A673 (cell line): ENCODE data around the gene TMEM200C. TPM values are rescaled to one million over a fixed set of nuclear protein-coding genes. Genes with fewer than 3 reads are reported as not detected.

Source experiments
- BruUV-seq: library from RNA; stranded (reverse); fragments of 400-500 nt; replicated peaks from 2 replicates; lab custom pipeline; 2021; lab: Mats Ljungman, UMichigan
- CTCF ChIA-PET: fragments of 300-600 bp; sonication (Branson Sonifier 250); formaldehyde crosslinking; loops from one replicate; lab custom pipeline; 2022; ENCODE audit warnings: antibody characterized with exemption; lab: Charles Lee
- POLR2A ChIA-PET: fragments of 300-600 bp; sonication (Branson Sonifier 250); formaldehyde crosslinking; loops from one replicate; lab custom pipeline; 2022; ENCODE audit warnings: antibody characterized with exemption; ENCODE audit not compliant: low non-redundant PET; lab: Charles Lee
- DNase-seq: peaks from one replicate; pipeline ENCODE4 v3.0.0-alpha.2; 2015; ENCODE audit warnings: low spot score
- H3K27ac ChIP-seq: fragments of 200-600 bp; sonication (generic); 2 replicates; pipeline ENCODE4 v1.5.1; 2016; ENCODE audit warnings: mixed run types, low read depth, mild to moderate bottlenecking, mixed read lengths, antibody characterized with exemption, low read length; ENCODE audit not compliant: poor library complexity, severe bottlenecking
- H3K27me3 ChIP-seq: fragments of 200-600 bp; sonication (generic); replicated peaks from 2 replicates; pipeline ENCODE4 v1.6.1; 2017; ENCODE audit warnings: mixed run types, low read depth, mild to moderate bottlenecking, mixed read lengths, antibody characterized with exemption, low read length; ENCODE audit not compliant: insufficient read depth, poor library complexity
- H3K36me3 ChIP-seq: fragments of 200-600 bp; sonication (generic); 2 replicates; pipeline ENCODE4 v1.6.1; 2016; ENCODE audit warnings: mixed run types, mild to moderate bottlenecking, mixed read lengths, antibody characterized with exemption, low read length; ENCODE audit not compliant: insufficient read depth, poor library complexity, severe bottlenecking
- H3K4me1 ChIP-seq: fragments of 200-600 bp; sonication (generic); 2 replicates; pipeline ENCODE4 v1.6.1; 2017; ENCODE audit warnings: mixed run types, mild to moderate bottlenecking, mixed read lengths, antibody characterized with exemption, low read length; ENCODE audit not compliant: insufficient read depth, poor library complexity, severe bottlenecking
- H3K4me3 ChIP-seq: fragments of 200-600 bp; sonication (generic); 2 replicates; pipeline ENCODE4 v1.5.1; 2016; ENCODE audit warnings: low read depth, mixed run types, mild to moderate bottlenecking, mixed read lengths, low read length; ENCODE audit not compliant: poor library complexity, severe bottlenecking
- H3K9me3 ChIP-seq: fragments of 200-600 bp; sonication (generic); 2 replicates; pipeline ENCODE4 v1.6.1; 2016; ENCODE audit warnings: mixed run types, low read depth, mild to moderate bottlenecking, mixed read lengths, antibody characterized with exemption, low read length; ENCODE audit not compliant: poor library complexity, severe bottlenecking
- EZH2 ChIP-seq: fragments of 200-600 bp; sonication (generic); IDR thresholded peaks from 2 replicates; pipeline ENCODE4 v1.6.1; 2017; ENCODE audit warnings: borderline replicate concordance, low read depth, mild to moderate bottlenecking, mixed read lengths, antibody characterized with exemption, low read length; ENCODE audit not compliant: poor library complexity, severe bottlenecking
- intact Hi-C: fragments of 100-400 bp; cut with micrococcal nuclease; formaldehyde crosslinking; loops from one replicate; pipeline ENCODE4 v1.10.0; 2022; ENCODE audit not compliant: unreplicated experiment
- total RNA-seq: library from RNA; stranded (reverse); gene quantifications from 2 replicates; pipeline ENCODE4 v1.2.3, GENCODE V29; 2021
- TF ChIP-seq, protein P1 (sequence below): fragments of 300-800, 200-600 bp; sonication (generic); conservative IDR thresholded peaks from 2 replicates; pipeline ENCODE4 v1.5.1; 2017; ENCODE audit warnings: low read depth, mild to moderate bottlenecking, antibody characterized with exemption, low read length, moderate library complexity, mixed read lengths

Gene TMEM200C
- total RNA-seq, 1 experiment from 2014 or later: not detected

DNA sequence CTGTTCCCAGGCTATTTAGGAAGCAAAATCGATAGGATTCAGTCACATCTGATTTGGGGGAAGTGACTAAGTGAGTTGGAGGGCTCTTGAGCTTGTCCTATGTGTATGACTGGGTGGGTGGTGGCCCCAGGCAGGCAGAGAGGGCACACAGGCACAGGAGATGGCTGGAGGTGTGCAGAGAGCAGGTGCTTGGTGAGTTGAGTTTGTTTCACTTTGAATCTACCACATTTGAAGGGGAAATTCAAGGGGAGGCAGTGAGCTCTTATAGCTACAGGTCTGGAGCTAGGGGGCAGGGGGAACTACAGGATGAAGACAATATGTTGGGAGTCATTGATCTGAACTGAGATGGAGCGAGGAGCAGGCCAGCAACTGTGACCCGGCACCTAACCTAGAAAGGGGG lies 42.5 kb upstream of the TMEM200C start:
- ChIA-PET CTCF (no interaction called here), POLR2A (no interaction called here)
- intact Hi-C loops: no loop called here
- TF ChIP-seq, protein P1, sequence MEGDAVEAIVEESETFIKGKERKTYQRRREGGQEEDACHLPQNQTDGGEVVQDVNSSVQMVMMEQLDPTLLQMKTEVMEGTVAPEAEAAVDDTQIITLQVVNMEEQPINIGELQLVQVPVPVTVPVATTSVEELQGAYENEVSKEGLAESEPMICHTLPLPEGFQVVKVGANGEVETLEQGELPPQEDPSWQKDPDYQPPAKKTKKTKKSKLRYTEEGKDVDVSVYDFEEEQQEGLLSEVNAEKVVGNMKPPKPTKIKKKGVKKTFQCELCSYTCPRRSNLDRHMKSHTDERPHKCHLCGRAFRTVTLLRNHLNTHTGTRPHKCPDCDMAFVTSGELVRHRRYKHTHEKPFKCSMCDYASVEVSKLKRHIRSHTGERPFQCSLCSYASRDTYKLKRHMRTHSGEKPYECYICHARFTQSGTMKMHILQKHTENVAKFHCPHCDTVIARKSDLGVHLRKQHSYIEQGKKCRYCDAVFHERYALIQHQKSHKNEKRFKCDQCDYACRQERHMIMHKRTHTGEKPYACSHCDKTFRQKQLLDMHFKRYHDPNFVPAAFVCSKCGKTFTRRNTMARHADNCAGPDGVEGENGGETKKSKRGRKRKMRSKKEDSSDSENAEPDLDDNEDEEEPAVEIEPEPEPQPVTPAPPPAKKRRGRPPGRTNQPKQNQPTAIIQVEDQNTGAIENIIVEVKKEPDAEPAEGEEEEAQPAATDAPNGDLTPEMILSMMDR: no peak
- TF ChIP-seq EZH2: no peak
- no peak for DNase-seq
- no peaks in the 10 kb centered on the region for H3K4me1 ChIP-seq
- H3K27ac ChIP-seq: no peak overlapping the region
- H3K36me3 ChIP-seq: no peaks in the 10 kb centered on the region
- H3K27me3 ChIP-seq: no peaks in the 10 kb centered on the region
- peaks cover 12% of the 10 kb centered on the region for H3K9me3 ChIP-seq
- H3K4me3 ChIP-seq: no peak overlapping the region
- no TSS peak for BruUV-seq

DNA sequence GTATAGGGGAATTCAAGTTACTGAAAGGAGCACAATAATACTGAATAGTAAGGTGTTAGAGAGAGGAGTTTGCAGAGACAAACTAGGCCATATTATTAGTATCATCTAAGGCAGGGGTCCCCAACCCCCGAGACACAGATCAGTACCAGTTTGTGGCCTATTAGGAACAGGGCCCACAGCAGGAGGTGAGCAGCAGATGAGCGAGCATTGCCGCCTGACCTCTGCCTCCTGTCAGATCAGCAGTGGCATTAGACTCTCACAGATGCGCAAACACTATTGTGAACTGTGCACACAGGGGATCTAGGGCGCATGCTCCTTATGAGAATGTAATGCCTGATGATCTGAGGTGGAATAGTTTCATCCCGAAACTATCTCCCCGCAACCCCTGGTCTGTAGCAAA lies 41.8 kb upstream of the TMEM200C start:
- no peaks in the 10 kb centered on the region for H3K36me3 ChIP-seq
- DNase-seq: no peak
- H3K27me3 ChIP-seq: no peaks in the 10 kb centered on the region
- POLR2A ChIA-PET: no interaction called here
- no peak overlapping the region for H3K27ac ChIP-seq
- peaks cover 12% of the 10 kb centered on the region for H3K9me3 ChIP-seq
- H3K4me1 ChIP-seq: no peaks in the 10 kb centered on the region
- BruUV-seq: no TSS peak
- intact Hi-C loops: no loop called here
- TF ChIP-seq, protein P1: no peak
- no peak for TF ChIP-seq EZH2
- CTCF ChIA-PET: no interaction called here
- no peak overlapping the region for H3K4me3 ChIP-seq

DNA sequence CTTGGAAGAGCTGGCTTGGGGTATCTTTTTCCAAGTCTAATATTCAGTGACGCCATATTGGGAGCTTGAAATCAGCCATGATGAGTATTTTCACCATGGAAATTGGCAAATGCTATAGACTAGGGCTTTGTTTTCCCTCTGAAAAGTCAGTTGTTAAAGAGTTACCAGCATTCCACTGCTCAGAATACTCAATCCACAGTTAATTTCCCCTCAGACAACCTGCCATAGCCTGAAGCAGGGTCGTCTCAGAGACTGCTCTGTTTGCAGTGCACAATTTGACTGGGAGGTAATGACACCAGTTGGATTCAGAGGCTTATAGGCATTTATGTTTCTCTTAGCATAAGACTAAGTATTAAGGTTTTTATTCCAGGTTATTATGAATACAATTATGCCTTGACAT lies 35.5 kb upstream of the TMEM200C start:
- BruUV-seq: no TSS peak
- no peak for TF ChIP-seq EZH2
- TF ChIP-seq, protein P1: no peak
- DNase-seq: no peak
- no peaks in the 10 kb centered on the region for H3K27me3 ChIP-seq
- H3K4me1 ChIP-seq: no peaks in the 10 kb centered on the region
- POLR2A ChIA-PET: no interaction called here
- H3K36me3 ChIP-seq: no peaks in the 10 kb centered on the region
- intact Hi-C loops: no loop called here
- H3K4me3 ChIP-seq: no peak overlapping the region
- no peak overlapping the region for H3K27ac ChIP-seq
- CTCF ChIA-PET: no interaction called here
- peaks cover 23% of the 10 kb centered on the region for H3K9me3 ChIP-seq
